ENCODE results near the gene C5orf34. TPM values are rescaled to one million over a fixed set of nuclear protein-coding genes. Genes with fewer than 3 reads are reported as not detected.

C5orf34 gene
- total and polyA plus RNA-seq, 9 of the 15 experiments (the other 6 are each of a cell fraction or from before 2014, with no cell fraction given), result 13.2 to 32.6 (median 20.7) TPM

DNA sequence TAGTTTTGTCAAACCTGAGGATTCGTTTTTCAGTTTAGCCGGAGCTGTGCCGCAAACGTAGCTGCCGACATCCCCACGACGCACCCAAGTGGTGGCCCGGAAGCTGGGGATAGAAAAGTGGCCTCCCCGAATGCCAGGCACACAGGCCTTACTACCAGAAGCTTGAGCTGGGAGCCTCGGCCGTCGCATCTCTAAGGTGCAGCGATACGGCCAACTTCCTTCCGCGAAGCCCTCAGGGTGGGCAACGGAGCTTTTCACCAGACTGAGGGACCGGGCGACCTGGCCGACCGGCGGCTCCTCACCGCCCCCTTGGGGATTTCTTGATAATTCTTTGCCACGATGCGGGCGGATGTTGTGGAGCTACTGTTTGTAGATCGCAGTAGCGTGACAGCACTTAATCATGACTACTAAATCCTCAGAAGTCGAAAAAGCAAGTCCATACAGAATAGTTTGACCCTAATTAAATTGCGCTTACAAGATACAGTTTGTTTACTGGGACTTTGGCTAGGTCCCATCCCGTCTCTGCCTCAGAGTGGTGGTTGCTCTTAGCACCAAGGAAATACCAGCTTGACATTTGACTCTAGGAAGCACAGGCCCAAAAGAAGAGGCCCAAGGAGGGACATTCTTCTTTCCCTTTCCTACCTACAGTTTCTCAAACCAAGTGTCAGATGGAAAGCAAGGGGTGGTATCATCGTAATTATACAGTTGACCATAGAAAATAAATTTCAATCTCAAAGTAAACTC, 30.7 kb downstream of the C5orf34 start (continued):
- TF ChIP-seq, protein P1, sequence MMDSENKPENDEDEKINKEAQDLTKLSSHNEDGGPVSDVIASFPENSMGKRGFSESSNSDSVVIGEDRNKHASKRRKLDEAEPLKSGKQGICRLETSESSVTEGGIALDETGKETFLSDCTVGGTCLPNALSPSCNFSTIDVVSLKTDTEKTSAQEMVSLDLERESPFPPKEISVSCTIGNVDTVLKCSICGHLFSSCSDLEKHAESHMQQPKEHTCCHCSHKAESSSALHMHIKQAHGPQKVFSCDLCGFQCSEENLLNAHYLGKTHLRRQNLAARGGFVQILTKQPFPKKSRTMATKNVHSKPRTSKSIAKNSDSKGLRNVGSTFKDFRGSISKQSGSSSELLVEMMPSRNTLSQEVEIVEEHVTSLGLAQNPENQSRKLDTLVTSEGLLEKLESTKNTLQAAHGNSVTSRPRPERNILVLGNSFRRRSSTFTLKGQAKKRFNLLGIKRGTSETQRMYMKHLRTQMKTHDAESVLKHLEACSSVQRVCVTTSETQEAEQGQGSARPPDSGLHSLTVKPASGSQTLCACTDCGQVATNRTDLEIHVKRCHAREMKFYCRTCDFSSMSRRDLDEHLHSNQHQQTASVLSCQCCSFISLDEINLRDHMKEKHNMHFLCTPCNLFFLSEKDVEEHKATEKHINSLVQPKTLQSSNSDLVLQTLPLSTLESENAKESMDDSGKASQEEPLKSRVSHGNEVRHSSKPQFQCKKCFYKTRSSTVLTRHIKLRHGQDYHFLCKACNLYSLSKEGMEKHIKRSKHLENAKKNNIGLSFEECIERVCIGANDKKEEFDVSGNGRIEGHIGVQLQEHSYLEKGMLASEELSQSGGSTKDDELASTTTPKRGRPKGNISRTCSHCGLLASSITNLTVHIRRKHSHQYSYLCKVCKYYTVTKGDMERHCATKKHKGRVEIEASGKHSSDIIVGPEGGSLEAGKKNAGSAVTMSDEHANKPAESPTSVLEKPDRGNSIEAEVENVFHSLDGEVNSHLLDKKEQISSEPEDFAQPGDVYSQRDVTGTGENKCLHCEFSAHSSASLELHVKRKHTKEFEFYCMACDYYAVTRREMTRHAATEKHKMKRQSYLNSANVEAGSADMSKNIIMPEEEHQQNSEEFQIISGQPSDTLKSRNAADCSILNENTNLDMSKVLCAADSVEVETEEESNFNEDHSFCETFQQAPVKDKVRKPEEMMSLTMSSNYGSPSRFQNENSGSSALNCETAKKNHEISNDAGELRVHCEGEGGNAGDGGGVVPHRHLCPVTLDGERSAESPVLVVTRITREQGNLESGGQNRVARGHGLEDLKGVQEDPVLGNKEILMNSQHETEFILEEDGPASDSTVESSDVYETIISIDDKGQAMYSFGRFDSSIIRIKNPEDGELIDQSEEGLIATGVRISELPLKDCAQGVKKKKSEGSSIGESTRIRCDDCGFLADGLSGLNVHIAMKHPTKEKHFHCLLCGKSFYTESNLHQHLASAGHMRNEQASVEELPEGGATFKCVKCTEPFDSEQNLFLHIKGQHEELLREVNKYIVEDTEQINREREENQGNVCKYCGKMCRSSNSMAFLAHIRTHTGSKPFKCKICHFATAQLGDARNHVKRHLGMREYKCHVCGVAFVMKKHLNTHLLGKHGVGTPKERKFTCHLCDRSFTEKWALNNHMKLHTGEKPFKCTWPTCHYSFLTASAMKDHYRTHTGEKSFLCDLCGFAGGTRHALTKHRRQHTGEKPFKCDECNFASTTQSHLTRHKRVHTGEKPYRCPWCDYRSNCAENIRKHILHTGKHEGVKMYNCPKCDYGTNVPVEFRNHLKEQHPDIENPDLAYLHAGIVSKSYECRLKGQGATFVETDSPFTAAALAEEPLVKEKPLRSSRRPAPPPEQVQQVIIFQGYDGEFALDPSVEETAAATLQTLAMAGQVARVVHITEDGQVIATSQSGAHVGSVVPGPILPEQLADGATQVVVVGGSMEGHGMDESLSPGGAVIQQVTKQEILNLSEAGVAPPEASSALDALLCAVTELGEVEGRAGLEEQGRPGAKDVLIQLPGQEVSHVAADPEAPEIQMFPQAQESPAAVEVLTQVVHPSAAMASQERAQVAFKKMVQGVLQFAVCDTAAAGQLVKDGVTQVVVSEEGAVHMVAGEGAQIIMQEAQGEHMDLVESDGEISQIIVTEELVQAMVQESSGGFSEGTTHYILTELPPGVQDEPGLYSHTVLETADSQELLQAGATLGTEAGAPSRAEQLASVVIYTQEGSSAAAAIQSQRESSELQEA (IDR thresholded peaks at IDR 0.05; ENCODE audit: low read depth), result 0 out of 2 replicates have a peak, but pooled peaks have one; percentile 56
- TF ChIP-seq, protein P2, sequence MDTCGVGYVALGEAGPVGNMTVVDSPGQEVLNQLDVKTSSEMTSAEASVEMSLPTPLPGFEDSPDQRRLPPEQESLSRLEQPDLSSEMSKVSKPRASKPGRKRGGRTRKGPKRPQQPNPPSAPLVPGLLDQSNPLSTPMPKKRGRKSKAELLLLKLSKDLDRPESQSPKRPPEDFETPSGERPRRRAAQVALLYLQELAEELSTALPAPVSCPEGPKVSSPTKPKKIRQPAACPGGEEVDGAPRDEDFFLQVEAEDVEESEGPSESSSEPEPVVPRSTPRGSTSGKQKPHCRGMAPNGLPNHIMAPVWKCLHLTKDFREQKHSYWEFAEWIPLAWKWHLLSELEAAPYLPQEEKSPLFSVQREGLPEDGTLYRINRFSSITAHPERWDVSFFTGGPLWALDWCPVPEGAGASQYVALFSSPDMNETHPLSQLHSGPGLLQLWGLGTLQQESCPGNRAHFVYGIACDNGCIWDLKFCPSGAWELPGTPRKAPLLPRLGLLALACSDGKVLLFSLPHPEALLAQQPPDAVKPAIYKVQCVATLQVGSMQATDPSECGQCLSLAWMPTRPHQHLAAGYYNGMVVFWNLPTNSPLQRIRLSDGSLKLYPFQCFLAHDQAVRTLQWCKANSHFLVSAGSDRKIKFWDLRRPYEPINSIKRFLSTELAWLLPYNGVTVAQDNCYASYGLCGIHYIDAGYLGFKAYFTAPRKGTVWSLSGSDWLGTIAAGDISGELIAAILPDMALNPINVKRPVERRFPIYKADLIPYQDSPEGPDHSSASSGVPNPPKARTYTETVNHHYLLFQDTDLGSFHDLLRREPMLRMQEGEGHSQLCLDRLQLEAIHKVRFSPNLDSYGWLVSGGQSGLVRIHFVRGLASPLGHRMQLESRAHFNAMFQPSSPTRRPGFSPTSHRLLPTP (IDR thresholded peaks at IDR 0.05; ENCODE audit: borderline replicate concordance, extremely low read depth, insufficient read length), result no peak
- TF ChIP-seq MEF2A (IDR thresholded peaks at IDR 0.05; ENCODE audit: control insufficient read depth, low read depth, low read length), result no peak
- TF ChIP-seq, protein P3, sequence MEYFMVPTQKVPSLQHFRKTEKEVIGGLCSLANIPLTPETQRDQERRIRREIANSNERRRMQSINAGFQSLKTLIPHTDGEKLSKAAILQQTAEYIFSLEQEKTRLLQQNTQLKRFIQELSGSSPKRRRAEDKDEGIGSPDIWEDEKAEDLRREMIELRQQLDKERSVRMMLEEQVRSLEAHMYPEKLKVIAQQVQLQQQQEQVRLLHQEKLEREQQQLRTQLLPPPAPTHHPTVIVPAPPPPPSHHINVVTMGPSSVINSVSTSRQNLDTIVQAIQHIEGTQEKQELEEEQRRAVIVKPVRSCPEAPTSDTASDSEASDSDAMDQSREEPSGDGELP (CRISPR knock-in tag; IDR thresholded peaks at IDR 0.05; ENCODE audit: borderline replicate concordance), result peak; percentile 56; the same call in 1 of the 2 replicates
- TF ChIP-seq, protein P4, sequence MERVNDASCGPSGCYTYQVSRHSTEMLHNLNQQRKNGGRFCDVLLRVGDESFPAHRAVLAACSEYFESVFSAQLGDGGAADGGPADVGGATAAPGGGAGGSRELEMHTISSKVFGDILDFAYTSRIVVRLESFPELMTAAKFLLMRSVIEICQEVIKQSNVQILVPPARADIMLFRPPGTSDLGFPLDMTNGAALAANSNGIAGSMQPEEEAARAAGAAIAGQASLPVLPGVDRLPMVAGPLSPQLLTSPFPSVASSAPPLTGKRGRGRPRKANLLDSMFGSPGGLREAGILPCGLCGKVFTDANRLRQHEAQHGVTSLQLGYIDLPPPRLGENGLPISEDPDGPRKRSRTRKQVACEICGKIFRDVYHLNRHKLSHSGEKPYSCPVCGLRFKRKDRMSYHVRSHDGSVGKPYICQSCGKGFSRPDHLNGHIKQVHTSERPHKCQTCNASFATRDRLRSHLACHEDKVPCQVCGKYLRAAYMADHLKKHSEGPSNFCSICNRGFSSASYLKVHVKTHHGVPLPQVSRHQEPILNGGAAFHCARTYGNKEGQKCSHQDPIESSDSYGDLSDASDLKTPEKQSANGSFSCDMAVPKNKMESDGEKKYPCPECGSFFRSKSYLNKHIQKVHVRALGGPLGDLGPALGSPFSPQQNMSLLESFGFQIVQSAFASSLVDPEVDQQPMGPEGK (CRISPR knock-in tag; IDR thresholded peaks at IDR 0.05; ENCODE audit: borderline replicate concordance), result peak; percentile 57; the same call in 1 of the 2 replicates
- no peak for TF ChIP-seq SMAD1 (IDR thresholded peaks at IDR 0.05; ENCODE audit: low read depth, low read length, partially characterized antibody)
- no peak for TF ChIP-seq HEY1 (CRISPR knock-in tag; IDR thresholded peaks at IDR 0.05; ENCODE audit: borderline replicate concordance)
- peak; percentile 67; the same call in 1 of the 2 replicates for TF ChIP-seq ZNF431 (CRISPR knock-in tag; IDR thresholded peaks at IDR 0.05)
- peak; percentile 89; the same call in 1 of the 2 replicates for TF ChIP-seq KAT7 (CRISPR knock-in tag; IDR thresholded peaks at IDR 0.05; ENCODE audit: borderline replicate concordance)
- TF ChIP-seq BRD9 (IDR thresholded peaks at IDR 0.05; ENCODE audit: low read depth, partially characterized antibody), result peak; percentile 92
- TF ChIP-seq EP300 (IDR thresholded peaks at IDR 0.05; ENCODE audit: low read length), result peak; percentile 31; the same call in 1 of the 2 replicates

Data from K562 (cell line).